Epithelial cell of prostate (primary cell): ENCODE data around the gene SLC25A44.
A peak's percentile ranks its signal among the peaks of the same experiment; 100 is the strongest.

ENCODE experiments used
- DNase-seq: peaks from one replicate; pipeline ENCODE4 v3.0.0-alpha.2; 2011; ENCODE audit warnings: low read depth, low spot score
- H3K27ac ChIP-seq: fragments of 450-650 bp; 2 replicates; pipeline ENCODE4 v1.5.1; 2017; ENCODE audit warnings: mild to moderate bottlenecking

Gene SLC25A44

DNA sequence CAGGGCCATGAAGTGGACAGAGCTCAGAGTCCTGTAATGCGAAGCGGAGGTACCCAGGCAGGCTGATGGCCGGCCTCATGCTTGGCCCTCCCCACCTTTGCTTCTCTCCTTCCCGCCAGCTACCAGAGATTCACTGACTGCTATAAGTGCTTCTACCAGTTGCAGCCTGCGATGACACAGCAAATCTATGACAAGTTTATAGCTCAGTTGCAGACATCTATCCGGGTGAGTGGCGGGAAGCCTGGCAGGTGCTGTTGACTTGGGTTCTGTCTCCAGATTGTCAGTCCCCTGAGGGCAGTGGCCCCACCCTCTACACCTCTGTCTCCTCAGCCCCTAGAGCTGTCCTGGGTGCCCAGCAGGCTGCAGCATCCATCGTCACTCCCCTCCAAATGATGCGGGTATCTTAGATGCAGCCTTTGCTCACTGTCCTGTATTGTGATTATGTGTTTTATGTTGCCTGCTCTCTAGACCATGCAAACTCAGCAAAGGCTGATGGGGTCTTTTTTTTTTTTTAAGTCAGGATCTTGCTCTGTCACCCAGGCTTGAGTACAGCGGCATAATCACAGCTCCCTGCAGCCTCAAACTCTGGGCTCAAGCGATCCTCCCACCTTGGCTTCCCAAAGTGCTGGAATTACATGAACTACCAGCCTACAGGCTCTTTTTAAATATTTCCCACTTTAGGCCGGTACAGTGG, 38.4 kb downstream of the SLC25A44 start:
- no peak for DNase-seq

DNA sequence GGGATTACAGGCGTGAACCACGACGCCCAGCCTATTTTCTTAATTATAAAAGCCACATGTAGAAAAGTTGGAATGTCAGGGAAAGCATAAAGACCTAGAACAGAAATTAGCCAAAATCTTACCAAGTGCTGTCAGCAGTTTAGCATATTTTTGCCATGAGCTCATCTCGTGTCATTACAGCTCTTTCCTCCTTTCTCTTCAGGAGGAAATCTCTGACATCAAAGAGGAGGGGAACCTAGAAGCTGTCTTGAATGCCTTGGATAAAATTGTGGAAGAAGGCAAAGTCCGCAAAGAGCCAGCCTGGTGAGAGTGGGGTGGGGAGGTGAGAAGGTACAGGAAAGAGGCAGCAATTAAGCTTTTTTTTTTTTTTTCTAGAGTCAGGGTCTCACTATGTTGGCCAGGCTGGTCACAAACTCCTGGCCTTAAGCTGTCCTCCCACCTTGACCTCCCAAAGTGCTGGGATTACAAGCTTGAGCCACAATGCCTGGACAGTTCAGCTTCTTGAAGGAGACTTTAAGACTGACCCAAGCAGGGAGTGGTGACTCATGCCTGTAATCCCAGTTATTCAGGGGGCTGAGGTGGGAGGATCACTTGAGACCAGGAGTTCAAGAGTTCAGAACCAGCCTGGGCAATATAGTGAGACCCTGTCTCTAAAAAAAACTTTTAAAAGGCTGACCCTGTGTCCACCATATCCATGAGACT, 39.7 kb downstream of the SLC25A44 start:
- no peak overlapping the region for H3K27ac ChIP-seq
- no peak for DNase-seq

More for the DNA sequence above, 38.4 kb downstream of the SLC25A44 start:
- H3K27ac ChIP-seq, result no peak overlapping the region

DNA sequence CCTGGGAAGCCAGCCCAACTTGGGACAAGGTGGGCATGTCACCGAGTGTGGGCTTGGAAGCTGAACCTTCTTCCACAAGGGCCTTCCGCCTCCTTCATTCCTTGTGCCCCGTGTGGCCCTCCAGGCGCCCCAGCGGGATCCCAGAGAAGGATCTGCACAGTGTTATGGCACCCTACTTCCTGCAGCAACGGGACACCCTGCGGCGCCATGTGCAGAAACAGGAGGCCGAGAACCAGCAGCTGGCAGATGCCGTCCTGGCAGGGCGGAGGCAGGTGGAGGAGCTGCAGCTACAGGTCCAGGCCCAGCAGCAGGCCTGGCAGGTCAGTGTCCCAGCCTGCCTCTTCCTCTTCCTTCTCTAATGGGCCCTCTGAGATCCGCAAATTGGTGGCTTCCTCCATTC, 42.3 kb downstream of the SLC25A44 start:
- H3K27ac ChIP-seq, result no peak overlapping the region
- no peak for DNase-seq

DNA sequence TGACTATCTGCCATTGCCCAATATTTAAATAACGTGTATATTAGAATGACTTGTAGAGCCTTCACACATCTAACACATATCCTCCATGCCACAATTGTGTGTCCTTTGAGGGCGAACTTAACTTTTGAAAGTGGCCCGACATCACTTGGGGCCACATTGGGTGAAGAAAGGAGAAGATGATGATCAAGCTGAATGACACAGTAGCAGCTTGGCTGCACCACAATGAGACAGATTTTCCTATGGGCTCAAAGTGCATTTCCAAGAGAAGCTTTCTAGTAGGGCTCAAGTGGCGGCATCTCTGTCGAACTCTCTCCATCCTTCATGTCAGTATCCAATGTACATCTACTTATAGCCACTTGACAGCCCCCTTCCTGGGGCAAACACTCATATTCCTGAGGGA, 44.3 kb downstream of the SLC25A44 start:
- no peak overlapping the region for H3K27ac ChIP-seq
- DNase-seq, result no peak

DNA sequence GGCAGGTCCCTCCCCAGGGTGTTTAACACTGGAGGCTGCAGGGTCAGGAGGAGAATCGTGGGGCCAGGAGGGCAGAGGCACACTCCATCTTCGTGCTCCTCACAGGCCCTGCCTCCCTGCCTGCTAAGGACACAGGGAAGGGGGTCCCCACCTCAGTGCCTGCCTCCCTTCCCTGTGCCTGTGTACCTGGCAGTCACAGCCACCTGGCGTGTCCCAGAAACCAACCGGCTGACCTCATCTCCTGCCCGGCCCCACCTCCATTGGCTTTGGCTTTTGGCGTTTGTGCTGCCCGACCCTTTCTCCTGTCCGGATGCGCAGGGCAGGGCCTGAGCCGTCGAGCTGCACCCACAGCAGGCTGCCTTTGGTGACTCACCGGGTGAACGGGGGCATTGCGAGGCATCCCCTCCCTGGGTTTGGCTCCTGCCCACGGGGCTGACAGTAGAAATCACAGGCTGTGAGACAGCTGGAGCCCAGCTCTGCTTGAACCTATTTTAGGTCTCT, 47.5 kb downstream of the SLC25A44 start:
- DNase-seq, result no peak
- H3K27ac ChIP-seq, result no peak overlapping the region

DNA sequence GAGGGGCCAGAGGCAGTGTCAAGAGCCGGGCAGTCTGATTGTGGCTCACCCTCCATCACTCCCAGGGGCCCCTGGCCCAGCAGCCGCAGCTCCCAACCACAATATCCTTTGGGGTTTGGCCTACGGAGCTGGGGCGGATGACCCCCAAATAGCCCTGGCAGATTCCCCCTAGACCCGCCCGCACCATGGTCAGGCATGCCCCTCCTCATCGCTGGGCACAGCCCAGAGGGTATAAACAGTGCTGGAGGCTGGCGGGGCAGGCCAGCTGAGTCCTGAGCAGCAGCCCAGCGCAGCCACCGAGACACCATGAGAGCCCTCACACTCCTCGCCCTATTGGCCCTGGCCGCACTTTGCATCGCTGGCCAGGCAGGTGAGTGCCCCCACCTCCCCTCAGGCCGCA, 48.0 kb downstream of the SLC25A44 start, which contains the start of gene BGLAP:
BGLAP (plus strand) TSS at position 259 of the 400 bp plus-strand sequence; CDS start at position 307, 48 bp downstream.
- no peak for DNase-seq
- H3K27ac ChIP-seq, result no peak within 1 kb of the TSS

DNA sequence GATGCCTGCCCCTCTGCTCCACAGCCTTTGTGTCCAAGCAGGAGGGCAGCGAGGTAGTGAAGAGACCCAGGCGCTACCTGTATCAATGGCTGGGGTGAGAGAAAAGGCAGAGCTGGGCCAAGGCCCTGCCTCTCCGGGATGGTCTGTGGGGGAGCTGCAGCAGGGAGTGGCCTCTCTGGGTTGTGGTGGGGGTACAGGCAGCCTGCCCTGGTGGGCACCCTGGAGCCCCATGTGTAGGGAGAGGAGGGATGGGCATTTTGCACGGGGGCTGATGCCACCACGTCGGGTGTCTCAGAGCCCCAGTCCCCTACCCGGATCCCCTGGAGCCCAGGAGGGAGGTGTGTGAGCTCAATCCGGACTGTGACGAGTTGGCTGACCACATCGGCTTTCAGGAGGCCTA, 48.8 kb downstream of the SLC25A44 start:
- H3K27ac ChIP-seq, result no peak overlapping the region
- DNase-seq, result no peak

DNA sequence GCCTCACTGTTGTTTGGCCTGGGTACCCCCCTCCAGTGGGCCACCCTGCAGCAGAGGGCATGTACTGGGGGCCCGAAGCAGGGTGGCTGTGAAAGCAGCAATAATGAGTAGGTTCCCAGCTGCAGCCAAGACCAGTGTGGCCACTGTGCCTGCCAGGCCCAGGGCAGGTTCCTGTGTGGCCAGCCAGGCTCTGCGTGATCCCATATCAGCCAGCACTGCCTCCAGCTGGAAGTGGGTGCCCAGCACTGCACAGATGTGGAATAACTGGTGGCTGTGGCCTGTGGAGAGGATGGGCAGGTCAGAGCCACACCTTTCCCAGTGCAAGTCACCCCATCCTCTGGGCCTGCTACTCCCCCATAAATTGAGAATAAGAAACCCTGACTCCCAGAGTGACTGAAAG, 50.2 kb downstream of the SLC25A44 start:
- no peak overlapping the region for H3K27ac ChIP-seq
- DNase-seq, result no peak

DNA sequence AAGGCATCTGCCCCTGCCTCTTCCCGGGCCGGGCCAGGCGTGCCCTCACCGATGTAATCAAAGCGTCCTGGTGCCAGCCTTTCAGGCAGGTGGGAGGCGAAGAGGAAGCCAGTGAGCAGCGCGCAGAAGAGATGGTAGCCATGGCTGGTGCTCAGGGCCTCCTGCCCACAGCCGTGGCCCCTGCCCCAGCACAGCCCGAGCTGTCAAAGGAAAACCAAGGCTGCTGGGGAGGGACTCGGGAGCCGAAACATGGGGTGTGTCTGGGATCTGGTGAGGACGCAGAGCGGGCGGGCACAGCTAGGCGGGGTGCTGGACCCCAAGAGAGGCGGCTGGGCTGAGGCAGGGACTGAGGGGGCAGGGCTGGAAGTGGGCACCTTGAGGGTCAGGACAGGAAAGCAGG, 50.8 kb downstream of the SLC25A44 start:
- DNase-seq, result no peak
- no peak overlapping the region for H3K27ac ChIP-seq

DNA sequence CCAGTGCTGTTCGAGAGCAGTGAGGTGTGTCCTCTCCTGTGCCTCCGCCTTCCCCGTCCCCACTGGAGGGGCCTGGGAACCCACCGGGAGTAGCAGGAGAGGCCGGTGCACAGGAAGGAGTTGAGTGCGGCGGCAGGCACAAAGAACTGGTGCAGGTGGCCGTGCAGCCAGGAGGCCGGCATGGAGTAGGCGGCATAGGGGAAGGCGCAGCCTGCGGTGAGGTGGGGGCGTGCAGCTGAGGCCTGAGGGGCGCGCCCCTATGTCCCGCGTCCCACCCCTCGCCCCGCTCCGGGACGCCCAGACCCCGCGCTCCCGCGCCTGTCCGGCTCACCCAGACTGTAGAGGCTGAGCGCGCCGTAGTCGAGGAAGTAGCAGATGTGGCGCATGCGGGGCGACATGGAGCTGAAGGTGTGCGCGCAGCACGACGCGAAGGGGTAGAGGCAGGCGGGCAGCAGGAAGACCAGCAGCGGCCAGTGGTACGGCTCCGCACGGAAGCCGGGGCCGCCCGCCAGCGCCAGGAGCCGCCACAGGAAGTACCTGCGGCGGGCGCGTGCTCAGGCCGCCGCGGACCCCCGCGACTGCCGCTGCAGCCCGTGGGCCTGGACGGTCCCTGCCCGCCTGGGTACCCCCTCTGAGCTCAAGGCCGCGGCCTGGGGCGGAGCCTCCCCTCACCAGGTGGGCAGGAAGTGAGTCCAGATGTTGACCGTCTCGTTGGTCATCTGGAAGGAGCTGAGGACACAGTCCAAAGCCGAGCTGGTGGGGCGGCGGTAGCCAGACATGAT, 51.7 kb downstream of the SLC25A44 start:
- DNase-seq, result no peak
- no peak overlapping the region for H3K27ac ChIP-seq

DNA sequence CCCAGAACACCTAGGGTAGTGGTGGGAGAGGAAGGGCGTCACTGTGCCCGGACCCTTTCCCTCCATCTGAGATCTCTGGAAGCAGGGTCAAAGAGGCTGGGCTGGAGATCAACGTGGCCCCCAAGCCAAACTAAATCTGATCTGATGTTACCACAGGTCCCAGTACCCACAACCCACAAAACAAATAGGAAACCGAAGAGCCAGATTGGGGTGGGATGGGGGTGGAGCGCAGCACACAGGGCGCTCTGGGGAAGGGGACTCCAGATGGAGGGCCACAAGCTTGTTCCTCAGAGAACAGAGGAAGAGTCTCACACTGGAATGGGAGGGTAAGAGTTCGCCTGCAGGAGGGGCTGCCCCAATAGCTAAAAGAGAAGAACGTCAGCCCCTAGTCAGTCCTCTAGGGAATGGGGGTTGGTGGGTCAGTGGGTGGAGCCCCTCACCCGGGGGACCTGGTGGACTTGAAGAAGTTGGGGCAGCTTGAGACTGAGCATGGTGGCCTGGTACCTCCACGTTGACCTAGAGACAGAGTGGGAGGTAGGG, 52.4 kb downstream of the SLC25A44 start:
- no peak overlapping the region for H3K27ac ChIP-seq
- DNase-seq, result no peak

DNA sequence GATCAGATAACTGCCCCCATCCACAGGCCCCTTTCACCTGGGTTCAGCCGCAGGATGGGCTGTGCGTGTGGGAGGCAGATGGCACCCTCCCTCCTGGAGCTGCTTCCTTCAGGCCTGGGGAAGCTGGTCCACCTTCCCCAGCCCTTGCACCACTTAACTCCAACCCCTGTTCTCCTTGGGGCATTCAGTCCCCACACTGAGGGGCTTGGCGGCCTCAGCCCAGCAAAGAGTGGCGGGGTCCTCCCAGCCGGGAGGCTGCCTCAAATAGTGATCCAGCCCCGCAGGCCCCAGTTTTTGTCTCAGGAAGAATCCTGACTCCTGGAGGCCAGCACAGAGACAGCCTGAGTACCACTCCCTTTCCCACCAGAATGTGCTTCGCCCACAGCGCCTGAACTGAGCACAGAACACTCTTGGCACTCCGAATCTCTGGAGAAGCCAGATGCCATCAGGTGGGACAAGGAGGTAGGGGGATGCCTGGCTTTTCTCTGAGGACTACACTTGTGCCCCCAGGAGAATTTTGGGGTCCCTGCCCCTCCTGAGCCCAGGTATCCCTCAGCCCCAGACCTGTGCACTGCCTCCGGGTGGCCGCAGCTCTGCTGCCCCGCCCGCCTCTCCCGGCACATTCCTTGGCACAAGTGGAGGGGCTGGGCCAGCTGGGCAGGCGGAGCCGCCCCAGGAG, 53.0 kb downstream of the SLC25A44 start:
- no peak overlapping the region for H3K27ac ChIP-seq
- DNase-seq, result no peak

DNA sequence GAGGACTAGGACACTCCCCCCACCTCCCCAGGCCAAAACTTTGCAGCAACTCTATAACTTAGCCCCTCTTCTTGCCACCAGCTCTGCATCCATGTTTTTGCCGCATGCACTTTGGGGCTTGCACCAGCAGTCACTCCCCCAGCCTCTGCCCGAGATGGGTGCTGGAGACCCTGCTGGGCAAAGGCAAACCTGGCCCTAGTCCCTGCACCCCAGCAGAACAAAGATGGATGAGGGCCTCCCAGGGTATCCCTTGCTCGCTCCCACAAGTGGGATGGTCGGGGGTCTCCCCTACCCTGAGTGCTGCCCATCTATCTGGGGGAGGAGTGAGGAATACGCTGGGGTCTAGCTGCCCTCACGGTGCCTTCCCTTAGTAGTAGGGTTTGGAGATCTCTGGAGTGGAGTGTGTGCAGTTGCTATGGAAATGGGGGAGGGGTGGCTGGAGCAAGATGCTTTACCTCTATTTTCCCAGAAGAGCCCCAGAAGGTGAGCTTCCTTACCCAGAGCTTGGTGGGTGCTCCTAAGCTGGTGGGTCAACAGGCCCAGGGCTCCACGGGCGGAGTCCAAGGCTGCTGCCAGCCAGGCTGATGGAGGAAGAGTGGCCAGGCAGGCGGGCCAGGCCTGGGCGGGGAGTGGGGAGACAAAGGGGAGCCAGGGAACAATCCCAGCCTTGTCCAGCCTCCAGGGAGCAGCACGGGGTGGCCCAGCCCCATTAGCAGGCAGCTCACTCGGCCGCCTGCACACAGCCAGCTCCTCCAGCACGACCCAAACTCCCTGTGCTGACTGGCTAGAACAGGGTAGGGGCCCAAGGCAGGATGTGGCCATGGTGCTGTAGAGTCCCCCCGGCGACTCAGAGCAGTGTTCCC, 53.8 kb downstream of the SLC25A44 start, which contains the start of gene PAQR6:
PAQR6 (minus strand) TSS at position 597 of the 863 bp plus-strand sequence. CDS start 1,325 bp downstream, outside the sequence.
- H3K27ac ChIP-seq, result no peak within 1 kb of the TSS
- DNase-seq, result no peak

DNA sequence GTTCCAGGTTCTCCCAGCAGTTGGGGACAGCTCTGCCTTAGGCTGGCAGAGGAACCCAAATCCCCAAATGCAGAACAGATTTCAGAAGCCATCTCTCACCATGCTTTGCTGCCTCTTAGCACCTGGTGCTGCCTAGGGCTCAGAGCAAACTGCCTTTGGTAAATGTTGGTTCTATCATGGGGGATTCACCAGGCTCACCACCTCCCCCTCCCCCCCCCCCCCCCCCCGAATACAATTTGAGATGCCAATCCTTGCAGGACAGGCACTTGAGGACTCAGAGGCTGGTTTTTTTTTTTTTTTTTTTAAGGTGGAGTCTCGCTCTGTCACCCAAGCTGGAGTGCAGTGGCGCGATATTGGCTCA, 54.4 kb downstream of the SLC25A44 start:
- DNase-seq, result no peak
- H3K27ac ChIP-seq, result no peak overlapping the region

DNA sequence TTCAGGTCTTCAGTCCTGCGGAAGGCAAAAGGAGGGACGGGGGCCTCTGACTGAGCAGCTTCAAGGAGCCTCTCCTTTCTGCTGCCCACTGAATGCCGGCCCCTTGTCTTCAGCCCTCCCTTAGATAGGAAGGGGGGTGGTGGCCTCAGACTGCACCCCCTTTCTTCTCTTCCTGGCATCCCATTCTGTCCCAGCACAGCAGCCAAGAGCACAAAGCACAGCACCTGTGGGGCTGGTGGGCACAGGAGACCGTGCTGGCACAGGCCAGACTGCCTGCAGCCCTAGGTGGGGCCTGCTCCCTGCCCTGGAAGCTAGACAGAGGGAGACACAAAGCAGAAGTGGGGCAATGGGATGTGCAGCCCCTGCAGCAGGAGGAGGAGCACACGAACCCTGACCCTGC, 55.7 kb downstream of the SLC25A44 start:
- H3K27ac ChIP-seq, result no peak overlapping the region
- DNase-seq, result no peak

DNA sequence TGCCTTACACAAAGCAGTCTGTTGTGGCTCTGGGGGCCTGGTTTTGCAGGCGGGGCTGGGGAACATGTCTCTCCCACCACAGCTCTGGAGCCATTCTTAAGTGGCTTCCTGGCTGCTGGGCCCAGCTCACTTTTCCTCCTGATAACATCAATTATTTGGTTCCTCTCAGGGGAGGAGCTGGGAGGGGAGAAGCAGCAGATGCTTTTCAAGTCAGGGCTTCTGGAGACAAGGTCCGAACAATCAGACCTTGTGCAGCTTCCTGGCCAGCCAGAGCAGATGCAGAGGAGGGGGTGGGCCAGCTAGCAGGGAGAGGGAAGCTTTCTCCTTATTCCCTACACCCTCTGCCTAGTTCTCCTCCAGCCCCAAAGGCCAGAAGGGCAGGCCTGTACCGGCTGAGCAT, 57.6 kb downstream of the SLC25A44 start:
- DNase-seq, result no peak
- H3K27ac ChIP-seq, result no peak overlapping the region

DNA sequence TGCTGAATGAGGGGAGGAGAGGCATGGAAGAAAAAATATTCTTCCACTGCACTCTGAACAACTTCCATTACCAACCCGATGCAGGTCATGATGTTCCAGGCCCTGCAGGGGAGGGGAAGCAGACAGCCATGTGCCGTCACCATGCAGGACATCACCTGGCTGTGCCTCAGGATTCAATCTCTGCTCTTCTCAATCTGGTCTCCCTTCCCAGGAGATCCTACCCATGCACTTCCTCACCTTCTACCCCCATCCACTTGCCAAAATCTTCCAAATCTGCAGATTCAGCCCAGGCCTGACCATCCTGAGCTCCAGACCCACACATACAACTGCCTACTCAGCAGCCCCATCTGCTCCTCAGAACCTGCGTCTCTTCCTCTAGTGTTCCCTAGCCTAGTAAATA, 59.7 kb downstream of the SLC25A44 start:
- no peak for DNase-seq
- H3K27ac ChIP-seq, result no peak overlapping the region

DNA sequence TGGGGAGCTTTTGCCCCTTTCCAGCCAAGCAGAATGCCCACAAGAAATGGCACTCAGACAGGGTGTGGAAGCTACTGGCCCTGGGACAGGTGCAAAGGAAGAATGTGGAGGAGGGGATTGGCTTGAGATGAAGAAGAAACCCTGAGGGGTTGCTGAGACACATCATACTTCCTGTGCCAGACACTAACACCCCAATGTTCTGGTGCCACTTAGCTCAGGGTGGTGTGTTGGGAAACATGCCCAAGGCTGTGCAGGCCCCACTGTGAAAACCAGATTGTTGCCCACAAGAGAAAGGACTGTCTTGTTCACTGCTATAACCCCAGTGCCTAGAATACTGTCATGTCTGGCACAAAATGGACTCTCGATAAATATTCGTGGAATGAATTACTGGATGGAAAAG, 63.8 kb downstream of the SLC25A44 start:
- DNase-seq, result no peak
- H3K27ac ChIP-seq, result no peak overlapping the region

DNA sequence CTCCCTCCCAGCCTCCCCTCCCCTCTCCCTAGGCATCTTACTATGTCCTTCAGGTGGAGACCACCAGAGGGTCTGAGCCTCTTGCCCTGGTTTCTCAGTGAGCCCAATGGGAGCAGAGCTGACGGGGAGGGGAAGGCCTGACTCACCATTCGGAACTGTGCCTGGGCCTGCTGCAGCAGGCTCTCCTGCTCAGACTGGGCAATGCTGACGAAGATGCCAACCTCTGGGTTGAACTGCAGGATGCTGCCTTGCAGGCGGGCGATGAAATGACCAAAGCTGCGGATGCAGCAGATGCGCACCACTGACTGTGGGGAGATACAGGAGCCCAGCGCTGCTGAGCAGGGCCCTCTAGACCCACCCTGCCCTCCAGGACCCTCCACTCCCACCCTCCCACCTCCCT, 65.0 kb downstream of the SLC25A44 start:
- H3K27ac ChIP-seq, result peak overlapping the region; percentile 10
- DNase-seq, result peak; percentile 51
